NCI-H2171 (cell line): ENCODE results near the gene MLEC.
"Not testable (repeated sequence)": the region's sequence is repeated elsewhere in the genome, so short reads cannot be mapped to it uniquely, and the experiment has no call there.

ENCODE experiments used
- DNase-seq: peaks from one replicate; lab custom pipeline; 2025; lab: John Stamatoyannopoulos, UW

Gene MLEC

GRCh38 chr12:120720987-120721801, 34.2 kb downstream of the MLEC start:
- DNase-seq = no peak

GRCh38 chr12:120721866-120722265, 34.9 kb downstream of the MLEC start:
- DNase-seq = no peak

DNA sequence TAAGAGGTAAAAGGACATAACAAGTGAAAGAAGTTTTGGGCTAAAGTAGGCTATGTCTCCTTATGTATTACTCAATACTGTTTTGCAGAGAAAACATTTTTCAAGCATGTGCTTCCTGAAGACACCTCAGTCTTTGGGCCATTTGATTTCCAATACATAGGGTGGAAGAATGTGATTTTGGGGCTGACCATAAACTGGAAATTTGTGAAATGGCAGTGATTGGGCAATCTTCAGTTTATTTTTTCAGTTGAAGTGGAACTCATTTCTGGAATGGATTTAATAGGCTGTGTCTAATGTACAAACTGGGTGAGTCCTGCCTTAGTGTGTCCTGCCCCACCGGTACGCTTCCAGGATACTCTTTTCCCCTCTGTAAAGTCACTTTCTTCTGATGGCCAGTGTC, 35.8 kb downstream of the MLEC start:
- no peak for DNase-seq

GRCh38 chr12:120724720-120725119, 37.8 kb downstream of the MLEC start:
- DNase-seq = no peak

DNA sequence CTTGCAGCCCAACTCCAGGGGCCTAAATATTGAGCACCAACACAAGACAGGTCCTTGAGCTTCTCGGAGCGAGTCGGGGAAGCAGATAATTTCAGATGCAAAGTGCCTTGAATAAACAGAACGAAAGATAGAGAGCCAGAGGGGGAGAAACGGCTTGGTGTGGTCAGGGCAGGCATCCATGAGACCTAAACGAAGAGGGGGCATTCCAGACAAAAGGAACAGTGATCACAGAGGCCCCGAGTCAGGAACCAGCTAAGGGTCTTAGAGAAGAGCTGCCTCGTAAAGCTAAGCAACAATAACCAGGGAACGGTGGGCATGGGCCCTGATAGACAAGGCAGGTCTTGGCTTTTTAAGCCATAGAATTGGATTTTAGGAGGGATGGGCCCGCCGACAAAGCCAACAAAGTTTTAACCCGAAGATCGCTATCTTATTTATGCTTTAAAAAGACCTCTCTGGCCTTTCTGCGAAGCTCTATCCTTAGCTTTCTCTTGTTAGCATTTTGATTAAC, 38.3 kb downstream of the MLEC start:
- DNase-seq = no peak

DNA sequence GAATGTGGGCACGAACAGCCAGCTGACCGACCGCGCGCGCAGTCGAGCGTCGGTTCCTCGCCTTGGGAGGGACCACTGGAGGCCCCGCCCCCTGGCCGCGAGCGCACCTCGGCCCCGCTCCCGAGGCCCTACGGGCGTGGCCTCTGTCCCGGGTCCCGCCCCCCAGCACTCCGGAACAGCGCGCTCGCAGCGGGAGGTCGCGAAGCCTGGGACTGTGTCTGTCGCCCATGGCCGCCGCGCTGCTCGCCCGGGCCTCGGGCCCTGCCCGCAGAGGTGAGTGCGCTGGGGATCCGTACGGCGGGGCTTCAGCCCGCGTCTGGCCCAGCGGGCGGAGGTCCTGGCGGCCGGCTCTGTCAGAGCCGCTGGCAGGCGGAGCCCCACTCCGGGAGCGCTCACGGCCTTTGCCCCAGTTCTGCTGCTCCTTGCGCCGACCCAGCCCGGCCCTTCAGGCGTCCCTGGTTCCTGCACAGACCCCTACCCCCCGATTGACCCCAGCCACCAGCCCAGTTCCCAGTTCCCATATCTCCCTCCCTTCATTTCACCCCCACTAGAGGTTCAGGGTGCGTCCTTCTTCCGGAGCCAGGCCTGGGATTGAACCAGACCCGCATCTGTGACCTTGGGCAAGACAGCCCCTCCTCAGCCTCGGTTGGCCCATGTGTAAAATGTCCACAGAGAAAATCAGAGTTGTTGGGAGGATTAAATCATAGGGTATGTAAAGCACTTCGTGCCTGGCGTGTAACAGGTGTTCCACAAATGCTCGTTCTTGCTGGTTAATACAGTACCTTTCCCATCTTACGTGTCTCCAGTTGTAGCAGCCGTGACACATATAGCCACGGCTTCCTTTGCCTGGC, 38.9 kb downstream of the MLEC start, which contains the start of gene ACADS:
Gene ACADS (plus strand): TSS at position 168 of the 851 bp plus-strand sequence. CDS start 60 bp downstream, at position 228.
- peak; percentile 82 for DNase-seq

GRCh38 chr12:120726510-120726793, 39.5 kb downstream of the MLEC start:
- no peak for DNase-seq

DNA sequence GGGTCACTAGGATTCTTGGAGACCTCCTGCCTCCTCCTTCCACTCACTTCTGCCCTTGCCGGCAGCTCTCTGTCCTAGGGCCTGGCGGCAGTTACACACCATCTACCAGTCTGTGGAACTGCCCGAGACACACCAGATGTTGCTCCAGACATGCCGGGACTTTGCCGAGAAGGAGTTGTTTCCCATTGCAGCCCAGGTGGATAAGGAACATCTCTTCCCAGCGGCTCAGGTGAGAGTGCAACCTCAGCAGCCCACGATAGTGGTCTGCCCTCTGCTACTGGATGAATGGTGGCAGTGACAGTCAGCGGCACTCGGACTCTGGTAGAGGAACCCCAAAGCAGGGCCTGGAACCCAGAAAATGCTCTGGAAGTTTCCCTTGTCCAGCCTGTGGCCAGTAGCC, 40.0 kb downstream of the MLEC start:
- DNase-seq = no peak

- DNase-seq = not testable (repeated sequence)
Observed at GRCh38 chr12:120732198-120732597, 45.2 kb downstream of the MLEC start.

DNA sequence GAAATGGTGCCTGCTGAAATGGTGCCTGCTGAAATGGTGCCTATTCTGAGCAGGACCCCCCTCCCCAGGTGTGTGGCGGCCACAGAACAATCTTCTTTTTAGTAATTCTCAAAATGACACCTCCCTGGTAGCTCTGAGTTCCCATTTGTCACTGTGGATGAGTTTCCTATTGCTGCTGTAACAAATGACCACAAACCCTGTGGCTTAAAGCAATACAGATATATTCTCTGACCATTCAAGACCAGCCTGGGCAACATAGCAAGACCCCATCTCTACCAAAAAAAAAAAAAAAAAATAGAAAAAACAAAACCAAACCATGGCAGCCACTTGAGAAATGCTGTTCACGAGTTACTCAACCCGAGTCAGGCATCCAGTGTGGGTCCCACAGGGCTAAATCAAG, 46.6 kb downstream of the MLEC start:
- no peak for DNase-seq

DNA sequence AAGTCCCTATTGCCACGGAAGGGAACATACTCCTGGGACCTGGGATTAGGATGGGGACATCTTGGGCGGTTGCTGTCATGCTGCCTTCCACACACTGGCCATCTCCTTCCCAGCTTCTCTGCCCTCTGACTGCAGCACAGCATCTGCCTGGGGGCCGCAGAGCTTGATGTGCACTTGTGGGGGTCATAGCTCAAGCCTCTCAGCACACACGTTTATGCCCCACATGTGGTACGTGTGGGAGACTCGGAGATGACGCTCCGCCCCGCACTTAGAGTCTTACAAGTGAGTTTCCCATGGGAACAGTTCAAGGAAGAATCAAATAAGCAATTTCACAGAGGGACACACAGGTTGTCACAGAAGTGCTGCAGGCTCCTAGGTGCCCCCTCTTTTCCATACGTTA, 47.3 kb downstream of the MLEC start:
- no peak for DNase-seq

DNA sequence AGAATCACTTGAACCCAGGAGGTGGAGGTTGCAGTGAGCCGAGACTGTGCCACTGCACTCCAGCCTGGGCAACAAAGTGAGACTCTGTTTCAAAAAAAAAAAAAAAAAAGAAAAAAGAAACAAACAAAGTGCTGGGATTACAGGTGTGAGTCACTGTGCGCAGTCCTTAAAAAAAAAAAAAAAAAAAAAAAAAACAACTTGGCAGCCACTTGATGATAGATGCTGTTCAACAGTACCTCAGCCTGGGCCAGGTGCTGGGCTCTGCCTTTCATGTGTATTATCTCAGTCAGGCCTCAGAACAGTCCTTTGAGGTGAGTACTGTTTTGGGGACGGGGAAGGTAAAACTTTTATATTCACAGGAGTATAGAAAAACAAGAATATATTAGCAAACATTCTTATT, 48.2 kb downstream of the MLEC start:
- DNase-seq = no peak

- no peak for DNase-seq
Observed at GRCh38 chr12:120736404-120737331, 49.7 kb downstream of the MLEC start.

DNA sequence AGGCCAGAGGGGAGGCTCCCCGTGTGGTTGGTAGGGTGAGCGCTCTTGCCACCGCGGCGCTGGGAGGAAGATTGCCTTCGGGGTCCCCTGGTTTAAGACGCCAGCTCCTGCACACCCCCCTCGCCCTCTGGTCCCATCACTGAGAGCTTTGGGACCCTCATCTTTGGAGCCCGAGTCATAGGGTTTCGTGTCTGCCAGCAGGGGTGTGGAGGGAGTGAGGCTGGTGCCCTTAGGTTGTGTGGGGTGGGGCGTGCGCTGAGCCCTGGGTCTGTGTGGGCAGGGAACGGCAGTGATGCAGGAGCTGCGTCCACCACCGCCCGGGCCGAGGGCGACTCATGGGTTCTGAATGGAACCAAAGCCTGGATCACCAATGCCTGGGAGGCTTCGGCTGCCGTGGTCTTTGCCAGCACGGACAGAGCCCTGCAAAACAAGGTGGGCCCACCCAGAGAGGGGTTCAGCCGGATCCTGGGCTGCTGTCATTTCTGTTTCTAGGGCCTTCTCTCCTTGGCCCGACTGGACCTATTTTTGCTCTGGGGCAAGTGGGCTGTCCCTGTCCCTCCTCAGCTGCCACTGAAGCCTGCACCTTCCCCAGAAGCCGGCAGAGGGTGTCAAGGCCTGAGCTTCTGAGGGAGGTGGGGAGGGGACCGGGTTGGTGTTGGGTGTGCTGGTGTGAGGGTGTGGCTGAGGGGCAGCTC, 50.8 kb downstream of the MLEC start:
- DNase-seq = no peak

GRCh38 chr12:120738252-120739030, 51.5 kb downstream of the MLEC start:
- DNase-seq = no peak

- no peak for DNase-seq
Observed at GRCh38 chr12:120739031-120739762, 52.2 kb downstream of the MLEC start.

GRCh38 chr12:120739821-120740613, 53.1 kb downstream of the MLEC start:
- no peak for DNase-seq

DNA sequence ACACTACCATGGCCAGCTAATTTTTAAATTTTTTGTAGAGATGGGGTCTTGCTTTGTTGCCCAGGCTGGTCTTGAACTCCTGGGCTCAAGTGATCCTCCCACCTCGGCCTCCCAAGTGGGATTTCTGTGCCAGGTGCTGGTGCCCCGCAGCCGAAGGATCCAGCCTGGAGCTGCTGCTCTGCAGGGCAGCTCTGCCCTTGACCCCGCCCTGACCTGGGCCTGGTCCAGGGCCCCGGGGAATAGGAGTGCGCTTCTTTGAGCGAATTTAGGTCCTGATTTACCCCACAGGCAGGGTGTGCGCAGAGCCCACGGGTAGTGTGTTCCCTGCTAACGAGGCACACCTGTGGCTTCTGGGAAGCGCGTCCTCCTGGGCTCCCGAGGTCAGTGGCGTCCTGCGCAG, 53.9 kb downstream of the MLEC start:
- no peak for DNase-seq
